IMR-90 (cell line): Measurements from ENCODE around the gene GRIA4.

Experiments
- FOS ChIP-seq: fragments of 150-350 bp; IDR thresholded peaks from 2 replicates; pipeline ENCODE4 v1.6.1; 2016; ENCODE audit warnings: low read depth, low read length
- MXI1 ChIP-seq: IDR thresholded peaks from 2 replicates; pipeline ENCODE4 v1.6.1; 2012; ENCODE audit warnings: low read depth, mild to moderate bottlenecking, low read length, moderate library complexity, borderline replicate concordance
- POLR2A ChIP-seq: IDR thresholded peaks from 2 replicates; pipeline ENCODE4 v1.6.1; 2012; ENCODE audit warnings: mild to moderate bottlenecking, low read depth, low read length
- RFX5 ChIP-seq: IDR thresholded peaks from 2 replicates; pipeline ENCODE4 v1.8.0; 2012; ENCODE audit warnings: low read depth, mild to moderate bottlenecking, low read length, moderate library complexity
- TF ChIP-seq, protein P1 (sequence below): conservative IDR thresholded peaks from 2 replicates; pipeline ENCODE4 v1.5.1; 2012; ENCODE audit warnings: mild to moderate bottlenecking, low read depth, low read length, improper control_type of control experiment

DNA sequence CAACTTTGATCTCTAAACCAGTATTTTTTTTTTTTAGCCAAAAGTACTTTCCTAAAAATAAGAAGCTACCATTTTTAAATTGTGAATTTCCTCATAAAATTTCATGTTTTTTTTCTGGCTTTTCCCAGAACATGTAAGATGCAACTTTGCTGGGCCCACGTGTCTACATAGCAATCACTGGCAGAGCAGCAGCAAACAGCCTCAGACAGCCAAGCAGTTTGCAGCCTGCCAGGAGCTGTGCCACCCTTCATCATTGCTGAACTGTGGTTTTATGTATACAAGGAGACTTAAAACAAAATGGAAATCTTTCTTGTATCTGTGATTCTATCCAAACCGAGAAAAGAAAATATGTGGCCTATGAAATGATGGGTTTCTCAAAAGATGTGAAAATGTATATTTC is 110.2 kb downstream of the GRIA4 start:
- TF ChIP-seq FOS (no peak), POLR2A (no peak), MXI1 (no peak), RFX5 (no peak)
- TF ChIP-seq, protein P1, sequence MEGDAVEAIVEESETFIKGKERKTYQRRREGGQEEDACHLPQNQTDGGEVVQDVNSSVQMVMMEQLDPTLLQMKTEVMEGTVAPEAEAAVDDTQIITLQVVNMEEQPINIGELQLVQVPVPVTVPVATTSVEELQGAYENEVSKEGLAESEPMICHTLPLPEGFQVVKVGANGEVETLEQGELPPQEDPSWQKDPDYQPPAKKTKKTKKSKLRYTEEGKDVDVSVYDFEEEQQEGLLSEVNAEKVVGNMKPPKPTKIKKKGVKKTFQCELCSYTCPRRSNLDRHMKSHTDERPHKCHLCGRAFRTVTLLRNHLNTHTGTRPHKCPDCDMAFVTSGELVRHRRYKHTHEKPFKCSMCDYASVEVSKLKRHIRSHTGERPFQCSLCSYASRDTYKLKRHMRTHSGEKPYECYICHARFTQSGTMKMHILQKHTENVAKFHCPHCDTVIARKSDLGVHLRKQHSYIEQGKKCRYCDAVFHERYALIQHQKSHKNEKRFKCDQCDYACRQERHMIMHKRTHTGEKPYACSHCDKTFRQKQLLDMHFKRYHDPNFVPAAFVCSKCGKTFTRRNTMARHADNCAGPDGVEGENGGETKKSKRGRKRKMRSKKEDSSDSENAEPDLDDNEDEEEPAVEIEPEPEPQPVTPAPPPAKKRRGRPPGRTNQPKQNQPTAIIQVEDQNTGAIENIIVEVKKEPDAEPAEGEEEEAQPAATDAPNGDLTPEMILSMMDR = no peak
